ENCODE measurements around the gene CLTCL1.
"Not testable (repeated sequence)": the region's sequence is repeated elsewhere in the genome, so short reads cannot be mapped to it uniquely, and the experiment has no call there.

Gene CLTCL1

GRCh38 chr22:19173047-19174035 is 118.2 kb downstream of the CLTCL1 start:
- Histone ChIP-seq H3K27me3 (ENCODE audit: insufficient read depth, low read length) (peaks cover 28% of the 10 kb centered on the region), H3K4me1 (ENCODE audit: insufficient read depth, low read length) (peaks cover 5% of the 10 kb centered on the region), H3K36me3 (ENCODE audit: insufficient read depth, low read length) (peaks cover 18% of the 10 kb centered on the region), H3K9me3 (ENCODE audit: insufficient read depth, low read depth, low read length) (no peaks in the 10 kb centered on the region), H3K27ac (ENCODE audit: low read depth, low read length) (peak overlapping the region; percentile 81; the same call in 1 of the 2 replicates), H3K4me3 (ENCODE audit: low read length) (peak overlapping the region; percentile 87), H3K9ac (ENCODE audit: low read depth, low read length) (peak overlapping the region; percentile 94; the same call in 1 of the 2 replicates)
- 91% methylated on average over 19 of the region's 19 CpGs for WGBS

- 55% methylated on average over 13 of the region's 13 CpGs for WGBS
- H3K4me1 ChIP-seq (ENCODE audit: insufficient read depth, low read length) = peaks cover 5% of the 10 kb centered on the region
Measured at GRCh38 chr22:19172213-19173046, 119.1 kb downstream of the CLTCL1 start.

GRCh38 chr22:19169947-19170318 is 121.6 kb downstream of the CLTCL1 start:
- Histone ChIP-seq H3K27me3 (ENCODE audit: insufficient read depth, low read length) (peaks cover 49% of the 10 kb centered on the region), H3K4me3 (ENCODE audit: low read length) (peak overlapping the region; percentile 48)

More at GRCh38 chr22:19172213-19173046, 119.1 kb downstream of the CLTCL1 start:
- Histone ChIP-seq H3K27ac (ENCODE audit: low read depth, low read length) (peak overlapping the region; percentile 87), H3K36me3 (ENCODE audit: insufficient read depth, low read length) (peaks cover 18% of the 10 kb centered on the region), H3K9me3 (ENCODE audit: insufficient read depth, low read depth, low read length) (no peaks in the 10 kb centered on the region), H3K9ac (ENCODE audit: low read depth, low read length) (peak overlapping the region; percentile 94), H3K4me3 (ENCODE audit: low read length) (peak overlapping the region; percentile 87), H3K27me3 (ENCODE audit: insufficient read depth, low read length) (peaks cover 37% of the 10 kb centered on the region)

GRCh38 chr22:19169002-19169946 is 122.2 kb downstream of the CLTCL1 start:
- peaks cover 49% of the 10 kb centered on the region for H3K27me3 ChIP-seq (ENCODE audit: insufficient read depth, low read length)
- no peaks in the 10 kb centered on the region for H3K9me3 ChIP-seq (ENCODE audit: insufficient read depth, low read depth, low read length)
- WGBS = 10% methylated on average over 58 of the region's 58 CpGs
- peaks cover 6% of the 10 kb centered on the region for H3K36me3 ChIP-seq (ENCODE audit: insufficient read depth, low read length)
- peaks cover 5% of the 10 kb centered on the region for H3K4me1 ChIP-seq (ENCODE audit: insufficient read depth, low read length)
- peak overlapping the region; percentile 56; the same call in 1 of the 2 replicates for H3K9ac ChIP-seq (ENCODE audit: low read depth, low read length)
- peak overlapping the region; percentile 48 for H3K4me3 ChIP-seq (ENCODE audit: low read length)
- no peak overlapping the region for H3K27ac ChIP-seq (ENCODE audit: low read depth, low read length)

More at GRCh38 chr22:19169947-19170318, 121.6 kb downstream of the CLTCL1 start:
- Histone ChIP-seq H3K27ac (ENCODE audit: low read depth, low read length) (no peak overlapping the region), H3K4me1 (ENCODE audit: insufficient read depth, low read length) (peaks cover 5% of the 10 kb centered on the region), H3K9me3 (ENCODE audit: insufficient read depth, low read depth, low read length) (no peaks in the 10 kb centered on the region), H3K9ac (ENCODE audit: low read depth, low read length) (peak overlapping the region; percentile 56; the same call in 1 of the 2 replicates), H3K36me3 (ENCODE audit: insufficient read depth, low read length) (peaks cover 6% of the 10 kb centered on the region)
- 69% methylated on average over 7 of the region's 7 CpGs for WGBS

GRCh38 chr22:19168088-19168890 is 123.2 kb downstream of the CLTCL1 start:
- H3K9me3 ChIP-seq (ENCODE audit: insufficient read depth, low read depth, low read length) = no peaks in the 10 kb centered on the region
- no peak overlapping the region for H3K4me3 ChIP-seq (ENCODE audit: low read length)
- H3K4me1 ChIP-seq (ENCODE audit: insufficient read depth, low read length) = peaks cover 5% of the 10 kb centered on the region
- no peak overlapping the region for H3K27ac ChIP-seq (ENCODE audit: low read depth, low read length)
- H3K9ac ChIP-seq (ENCODE audit: low read depth, low read length) = no peak overlapping the region
- peaks cover 49% of the 10 kb centered on the region for H3K27me3 ChIP-seq (ENCODE audit: insufficient read depth, low read length)
- 76% methylated on average over 17 of the region's 17 CpGs for WGBS
- peaks cover under 1% of the 10 kb centered on the region for H3K36me3 ChIP-seq (ENCODE audit: insufficient read depth, low read length)

- H3K4me3 ChIP-seq (ENCODE audit: low read length) = no peak overlapping the region
- 77% methylated on average over 13 of the region's 13 CpGs for WGBS
- no peaks in the 10 kb centered on the region for H3K9me3 ChIP-seq (ENCODE audit: insufficient read depth, low read depth, low read length)
- no peaks in the 10 kb centered on the region; the same call in 1 of the 2 replicates for H3K4me1 ChIP-seq (ENCODE audit: insufficient read depth, low read length)
- H3K36me3 ChIP-seq (ENCODE audit: insufficient read depth, low read length) = no peaks in the 10 kb centered on the region
- H3K27ac ChIP-seq (ENCODE audit: low read depth, low read length) = no peak overlapping the region
- H3K9ac ChIP-seq (ENCODE audit: low read depth, low read length) = no peak overlapping the region
- H3K27me3 ChIP-seq (ENCODE audit: insufficient read depth, low read length) = peaks cover 53% of the 10 kb centered on the region
Measured at GRCh38 chr22:19167106-19167869, 124.2 kb downstream of the CLTCL1 start.

- Histone ChIP-seq H3K4me3 (ENCODE audit: low read length) (no peak overlapping the region), H3K27ac (ENCODE audit: low read depth, low read length) (no peak overlapping the region), H3K27me3 (ENCODE audit: insufficient read depth, low read length) (peaks cover 60% of the 10 kb centered on the region), H3K9me3 (ENCODE audit: insufficient read depth, low read depth, low read length) (no peaks in the 10 kb centered on the region), H3K36me3 (ENCODE audit: insufficient read depth, low read length) (no peaks in the 10 kb centered on the region), H3K4me1 (ENCODE audit: insufficient read depth, low read length) (no peaks in the 10 kb centered on the region), H3K9ac (ENCODE audit: low read depth, low read length) (no peak overlapping the region)
- 86% methylated on average over 8 of the region's 8 CpGs for WGBS
Measured at GRCh38 chr22:19166421-19166820, 125.1 kb downstream of the CLTCL1 start.

- Histone ChIP-seq H3K9me3 (ENCODE audit: insufficient read depth, low read depth, low read length) (no peaks in the 10 kb centered on the region), H3K4me1 (ENCODE audit: insufficient read depth, low read length) (no peaks in the 10 kb centered on the region), H3K4me3 (ENCODE audit: low read length) (no peak overlapping the region), H3K36me3 (ENCODE audit: insufficient read depth, low read length) (no peaks in the 10 kb centered on the region), H3K27me3 (ENCODE audit: insufficient read depth, low read length) (peaks cover 50% of the 10 kb centered on the region), H3K27ac (ENCODE audit: low read depth, low read length) (no peak overlapping the region), H3K9ac (ENCODE audit: low read depth, low read length) (no peak overlapping the region)
- WGBS = 95% methylated on average over 5 of the region's 6 CpGs
Measured at GRCh38 chr22:19164425-19164824, 127.1 kb downstream of the CLTCL1 start.

- H3K36me3 ChIP-seq (ENCODE audit: insufficient read depth, low read length); H3K9me3 ChIP-seq (ENCODE audit: insufficient read depth, low read depth, low read length); H3K4me1 ChIP-seq (ENCODE audit: insufficient read depth, low read length); H3K9ac ChIP-seq (ENCODE audit: low read depth, low read length); H3K27ac ChIP-seq (ENCODE audit: low read depth, low read length); H3K4me3 ChIP-seq (ENCODE audit: low read length): not testable (repeated sequence)
- peaks cover 35% of the 10 kb centered on the region for H3K27me3 ChIP-seq (ENCODE audit: insufficient read depth, low read length)
- 93% methylated on average over 11 of the region's 11 CpGs for WGBS
Measured at GRCh38 chr22:19158649-19159048, 132.9 kb downstream of the CLTCL1 start.

Data from HUES64 (cell line).